GM12891 (cell line): ENCODE measurements around the gene NEXN.

Experiments used
- PAX5 ChIP-seq: IDR thresholded peaks from 2 replicates; pipeline ENCODE4 v1.6.1; 2011; ENCODE audit warnings: low read length, moderate library complexity, mild to moderate bottlenecking; ENCODE audit not compliant: insufficient read depth, severe bottlenecking
- POLR2A ChIP-seq: IDR thresholded peaks from 2 replicates; pipeline ENCODE4 v1.6.1; 2011; ENCODE audit warnings: low read depth, low read length, control low read depth
- POLR2AphosphoS5 ChIP-seq: IDR thresholded peaks from 2 replicates; pipeline ENCODE4 v1.6.1; 2011; ENCODE audit warnings: low read depth, low read length, control low read depth
- POU2F2 ChIP-seq: IDR thresholded peaks from 2 replicates; pipeline ENCODE4 v1.6.1; 2011; ENCODE audit warnings: low read depth, mild to moderate bottlenecking, control low read depth, low read length, moderate library complexity
- SPI1 ChIP-seq: IDR thresholded peaks from 2 replicates; pipeline ENCODE4 v1.6.1; 2011; ENCODE audit warnings: low read depth, low read length, control low read depth
- TAF1 ChIP-seq: IDR thresholded peaks from 2 replicates; pipeline ENCODE4 v1.6.1; 2011; ENCODE audit warnings: low read depth, low read length, control low read depth

DNA sequence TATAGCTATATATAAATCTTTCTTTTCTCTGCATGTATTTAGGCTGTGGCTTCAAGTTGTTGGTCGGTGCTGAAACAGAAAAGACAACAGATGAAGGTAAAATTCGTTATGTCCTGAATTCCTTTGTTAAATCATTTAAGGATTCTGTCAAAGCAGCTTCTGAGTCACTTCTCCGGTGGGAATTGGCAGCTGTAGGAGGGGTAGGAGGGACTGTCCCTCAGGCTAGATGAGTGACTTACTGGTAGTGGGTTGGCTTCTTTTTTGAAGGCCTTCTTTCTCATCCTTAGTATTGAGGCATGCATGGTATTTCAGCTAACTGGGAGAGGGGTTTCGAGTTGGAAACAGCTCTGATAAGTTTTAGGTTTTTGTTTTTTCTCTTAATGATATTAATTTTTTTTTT is 22.1 kb upstream of the NEXN start:
- no peak for TF ChIP-seq POLR2A
- no peak for TF ChIP-seq TAF1
- no peak for TF ChIP-seq POLR2AphosphoS5
- TF ChIP-seq SPI1 = no peak
- no peak for TF ChIP-seq POU2F2
- no peak for TF ChIP-seq PAX5
